Measurements from ENCODE around the gene LACTB.

Gene LACTB

DNA sequence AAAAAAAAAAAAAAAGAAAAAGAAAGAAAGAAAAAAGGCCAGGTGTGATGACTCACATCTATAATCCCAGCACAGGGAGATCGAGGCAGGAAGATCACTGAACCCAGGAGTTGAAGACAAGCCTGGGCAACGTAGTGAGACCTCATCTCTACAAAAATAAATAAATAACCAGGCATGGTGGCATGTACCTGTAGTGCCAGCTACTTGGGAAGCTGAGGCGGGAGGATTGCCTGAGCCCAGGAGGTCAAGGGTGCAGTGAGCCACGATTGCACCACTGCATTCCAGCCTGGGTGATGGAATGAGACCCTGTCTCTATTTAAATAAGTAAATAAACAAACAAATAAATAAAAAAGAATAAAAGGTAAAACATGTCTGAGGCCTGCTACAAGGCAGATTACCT lies 39.3 kb upstream of the LACTB start:
- Histone ChIP-seq H3K4me3 (ENCODE audit: low read depth, low read length) (no peak overlapping the region), H3K36me3 (ENCODE audit: control insufficient read depth in 2 of 2, insufficient read depth in 1 of 2, low read length in 2 of 2) (no peaks in the 10 kb centered on the region), H3K4me1 (ENCODE audit: control insufficient read depth, insufficient read depth, low read length) (no peaks in the 10 kb centered on the region), H3K9me3 (ENCODE audit: control insufficient read depth, insufficient read depth, low read depth, low read length) (no peaks in the 10 kb centered on the region), H3K27ac (ENCODE audit: extremely low read depth, low read depth, low read length) (no peak overlapping the region)
- TF ChIP-seq, protein P1, sequence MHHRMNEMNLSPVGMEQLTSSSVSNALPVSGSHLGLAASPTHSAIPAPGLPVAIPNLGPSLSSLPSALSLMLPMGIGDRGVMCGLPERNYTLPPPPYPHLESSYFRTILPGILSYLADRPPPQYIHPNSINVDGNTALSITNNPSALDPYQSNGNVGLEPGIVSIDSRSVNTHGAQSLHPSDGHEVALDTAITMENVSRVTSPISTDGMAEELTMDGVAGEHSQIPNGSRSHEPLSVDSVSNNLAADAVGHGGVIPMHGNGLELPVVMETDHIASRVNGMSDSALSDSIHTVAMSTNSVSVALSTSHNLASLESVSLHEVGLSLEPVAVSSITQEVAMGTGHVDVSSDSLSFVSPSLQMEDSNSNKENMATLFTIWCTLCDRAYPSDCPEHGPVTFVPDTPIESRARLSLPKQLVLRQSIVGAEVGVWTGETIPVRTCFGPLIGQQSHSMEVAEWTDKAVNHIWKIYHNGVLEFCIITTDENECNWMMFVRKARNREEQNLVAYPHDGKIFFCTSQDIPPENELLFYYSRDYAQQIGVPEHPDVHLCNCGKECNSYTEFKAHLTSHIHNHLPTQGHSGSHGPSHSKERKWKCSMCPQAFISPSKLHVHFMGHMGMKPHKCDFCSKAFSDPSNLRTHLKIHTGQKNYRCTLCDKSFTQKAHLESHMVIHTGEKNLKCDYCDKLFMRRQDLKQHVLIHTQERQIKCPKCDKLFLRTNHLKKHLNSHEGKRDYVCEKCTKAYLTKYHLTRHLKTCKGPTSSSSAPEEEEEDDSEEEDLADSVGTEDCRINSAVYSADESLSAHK (tag by site-specific recombination; IDR thresholded peaks at IDR 0.05) = no peak
- TF ChIP-seq GLIS2 (tag by site-specific recombination; IDR thresholded peaks at IDR 0.05) (no peak), TRIM28 (IDR thresholded peaks at IDR 0.05; ENCODE audit: borderline replicate concordance, low read length) (no peak), ZNF654 (tag by site-specific recombination; IDR thresholded peaks at IDR 0.05; ENCODE audit: low read depth) (no peak), ZNF530 (tag by site-specific recombination; IDR thresholded peaks at IDR 0.05; ENCODE audit: low read depth) (no peak), ZNF394 (tag by site-specific recombination; IDR thresholded peaks at IDR 0.05; ENCODE audit: borderline replicate concordance) (no peak), ZFP37 (tag by site-specific recombination; IDR thresholded peaks at IDR 0.05) (no peak), ZNF335 (tag by site-specific recombination; conservative IDR thresholded peaks at IDR 0.05) (no peak), ZNF19 (tag by site-specific recombination; IDR thresholded peaks at IDR 0.05; ENCODE audit: low read depth) (no peak), ZFP69B (tag by site-specific recombination; IDR thresholded peaks at IDR 0.05) (no peak), ZNF23 (tag by site-specific recombination; IDR thresholded peaks at IDR 0.05; ENCODE audit: borderline replicate concordance) (no peak), ZXDB (tag by site-specific recombination; IDR thresholded peaks at IDR 0.05) (no peak), ZFP41 (tag by site-specific recombination; IDR thresholded peaks at IDR 0.05; ENCODE audit: borderline replicate concordance) (no peak), ZNF596 (tag by site-specific recombination; IDR thresholded peaks at IDR 0.05) (no peak), ZNF664 (tag by site-specific recombination; IDR thresholded peaks at IDR 0.05) (no peak), MEIS1 (CRISPR knock-in tag; IDR thresholded peaks at IDR 0.05; ENCODE audit: borderline replicate concordance) (no peak), ZSCAN4 (tag by site-specific recombination; IDR thresholded peaks at IDR 0.05) (no peak)
- TF ChIP-seq, protein P2, sequence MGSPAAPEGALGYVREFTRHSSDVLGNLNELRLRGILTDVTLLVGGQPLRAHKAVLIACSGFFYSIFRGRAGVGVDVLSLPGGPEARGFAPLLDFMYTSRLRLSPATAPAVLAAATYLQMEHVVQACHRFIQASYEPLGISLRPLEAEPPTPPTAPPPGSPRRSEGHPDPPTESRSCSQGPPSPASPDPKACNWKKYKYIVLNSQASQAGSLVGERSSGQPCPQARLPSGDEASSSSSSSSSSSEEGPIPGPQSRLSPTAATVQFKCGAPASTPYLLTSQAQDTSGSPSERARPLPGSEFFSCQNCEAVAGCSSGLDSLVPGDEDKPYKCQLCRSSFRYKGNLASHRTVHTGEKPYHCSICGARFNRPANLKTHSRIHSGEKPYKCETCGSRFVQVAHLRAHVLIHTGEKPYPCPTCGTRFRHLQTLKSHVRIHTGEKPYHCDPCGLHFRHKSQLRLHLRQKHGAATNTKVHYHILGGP (tag by site-specific recombination; IDR thresholded peaks at IDR 0.05) = no peak
- TF ChIP-seq, protein P3, sequence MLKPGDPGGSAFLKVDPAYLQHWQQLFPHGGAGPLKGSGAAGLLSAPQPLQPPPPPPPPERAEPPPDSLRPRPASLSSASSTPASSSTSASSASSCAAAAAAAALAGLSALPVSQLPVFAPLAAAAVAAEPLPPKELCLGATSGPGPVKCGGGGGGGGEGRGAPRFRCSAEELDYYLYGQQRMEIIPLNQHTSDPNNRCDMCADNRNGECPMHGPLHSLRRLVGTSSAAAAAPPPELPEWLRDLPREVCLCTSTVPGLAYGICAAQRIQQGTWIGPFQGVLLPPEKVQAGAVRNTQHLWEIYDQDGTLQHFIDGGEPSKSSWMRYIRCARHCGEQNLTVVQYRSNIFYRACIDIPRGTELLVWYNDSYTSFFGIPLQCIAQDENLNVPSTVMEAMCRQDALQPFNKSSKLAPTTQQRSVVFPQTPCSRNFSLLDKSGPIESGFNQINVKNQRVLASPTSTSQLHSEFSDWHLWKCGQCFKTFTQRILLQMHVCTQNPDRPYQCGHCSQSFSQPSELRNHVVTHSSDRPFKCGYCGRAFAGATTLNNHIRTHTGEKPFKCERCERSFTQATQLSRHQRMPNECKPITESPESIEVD (tag by site-specific recombination; IDR thresholded peaks at IDR 0.05) = no peak
- POLR2A ChIA-PET = no interaction called here
- CTCF ChIA-PET = no interaction called here

DNA sequence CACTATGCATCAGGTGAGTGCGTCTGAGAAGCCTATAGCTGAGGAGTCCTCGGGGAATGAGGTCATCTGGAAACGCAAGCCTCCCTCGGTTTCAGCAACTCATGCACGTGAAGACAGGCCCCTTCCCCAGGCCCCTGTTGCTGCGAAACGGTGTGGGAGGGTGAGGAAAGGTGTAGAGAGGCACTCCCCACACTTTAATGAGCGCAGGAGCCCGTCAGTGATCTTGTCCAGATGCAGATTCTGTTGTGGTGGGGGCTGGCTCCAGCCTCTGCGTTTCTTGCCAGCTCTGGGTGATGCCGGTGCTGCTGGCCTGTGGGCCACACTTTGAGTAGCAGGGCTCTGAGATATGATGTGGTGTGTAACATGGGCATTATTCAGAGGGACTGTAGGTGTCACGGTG lies 38.6 kb upstream of the LACTB start:
- Histone ChIP-seq H3K4me1 (ENCODE audit: control insufficient read depth, insufficient read depth, low read length) (no peaks in the 10 kb centered on the region), H3K27ac (ENCODE audit: extremely low read depth, low read depth, low read length) (no peak overlapping the region), H3K36me3 (ENCODE audit: control insufficient read depth in 2 of 2, insufficient read depth in 1 of 2, low read length in 2 of 2) (no peaks in the 10 kb centered on the region), H3K4me3 (ENCODE audit: low read depth, low read length) (no peak overlapping the region), H3K9me3 (ENCODE audit: control insufficient read depth, insufficient read depth, low read depth, low read length) (no peaks in the 10 kb centered on the region)
- ChIA-PET CTCF (no interaction called here), POLR2A (no interaction called here)
- no peak for TF ChIP-seq ZNF629 (tag by site-specific recombination; IDR thresholded peaks at IDR 0.05)
- TF ChIP-seq, protein P4, sequence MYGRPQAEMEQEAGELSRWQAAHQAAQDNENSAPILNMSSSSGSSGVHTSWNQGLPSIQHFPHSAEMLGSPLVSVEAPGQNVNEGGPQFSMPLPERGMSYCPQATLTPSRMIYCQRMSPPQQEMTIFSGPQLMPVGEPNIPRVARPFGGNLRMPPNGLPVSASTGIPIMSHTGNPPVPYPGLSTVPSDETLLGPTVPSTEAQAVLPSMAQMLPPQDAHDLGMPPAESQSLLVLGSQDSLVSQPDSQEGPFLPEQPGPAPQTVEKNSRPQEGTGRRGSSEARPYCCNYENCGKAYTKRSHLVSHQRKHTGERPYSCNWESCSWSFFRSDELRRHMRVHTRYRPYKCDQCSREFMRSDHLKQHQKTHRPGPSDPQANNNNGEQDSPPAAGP (tag by site-specific recombination; IDR thresholded peaks at IDR 0.05) = no peak
- TF ChIP-seq ZNF2 (tag by site-specific recombination; IDR thresholded peaks at IDR 0.05) = no peak
- TF ChIP-seq ZNF514 (tag by site-specific recombination; IDR thresholded peaks at IDR 0.05) = no peak
- no peak for TF ChIP-seq KLF7 (tag by site-specific recombination; IDR thresholded peaks at IDR 0.05; ENCODE audit: borderline replicate concordance)
- TF ChIP-seq, protein P5, sequence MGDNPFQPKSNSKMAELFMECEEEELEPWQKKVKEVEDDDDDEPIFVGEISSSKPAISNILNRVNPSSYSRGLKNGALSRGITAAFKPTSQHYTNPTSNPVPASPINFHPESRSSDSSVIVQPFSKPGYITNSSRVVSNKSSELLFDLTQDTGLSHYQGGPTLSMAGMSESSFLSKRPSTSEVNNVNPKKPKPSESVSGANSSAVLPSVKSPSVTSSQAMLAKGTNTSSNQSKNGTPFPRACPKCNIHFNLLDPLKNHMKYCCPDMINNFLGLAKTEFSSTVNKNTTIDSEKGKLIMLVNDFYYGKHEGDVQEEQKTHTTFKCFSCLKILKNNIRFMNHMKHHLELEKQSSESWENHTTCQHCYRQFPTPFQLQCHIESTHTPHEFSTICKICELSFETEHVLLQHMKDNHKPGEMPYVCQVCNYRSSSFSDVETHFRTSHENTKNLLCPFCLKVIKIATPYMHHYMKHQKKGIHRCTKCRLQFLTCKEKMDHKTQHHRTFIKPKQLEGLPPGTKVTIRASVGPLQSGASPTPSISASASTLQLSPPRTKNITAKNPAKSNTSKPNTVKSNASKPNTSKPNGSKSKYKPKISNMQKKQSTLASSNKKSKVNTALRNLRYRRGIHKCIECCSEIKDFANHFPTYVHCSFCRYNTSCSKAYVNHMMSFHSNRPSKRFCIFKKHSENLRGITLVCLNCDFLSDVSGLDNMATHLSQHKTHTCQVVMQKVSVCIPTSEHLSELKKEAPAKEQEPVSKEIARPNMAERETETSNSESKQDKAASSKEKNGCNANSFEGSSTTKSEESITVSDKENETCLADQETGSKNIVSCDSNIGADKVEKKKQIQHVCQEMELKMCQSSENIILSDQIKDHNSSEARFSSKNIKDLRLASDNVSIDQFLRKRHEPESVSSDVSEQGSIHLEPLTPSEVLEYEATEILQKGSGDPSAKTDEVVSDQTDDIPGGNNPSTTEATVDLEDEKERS (tag by site-specific recombination; IDR thresholded peaks at IDR 0.05) = no peak
- no peak for TF ChIP-seq ZNF560 (tag by site-specific recombination; IDR thresholded peaks at IDR 0.05; ENCODE audit: borderline replicate concordance)
- TF ChIP-seq ZNF701 (tag by site-specific recombination; IDR thresholded peaks at IDR 0.05) = no peak
